ENCODE data around the gene LIN9. TPM values are rescaled to one million over a fixed set of nuclear protein-coding genes. Genes with fewer than 3 reads are reported as not detected.

LIN9 gene
- total and polyA plus RNA-seq, 7 donors, result 1.1 to 2.6 (median 1.6) TPM

- no peaks in the 10 kb centered on the region for H3K27me3 ChIP-seq (ENCODE audit: insufficient read depth in 3 of 3, low read length in 2 of 3)
- intact Hi-C loops (cut with DNase I), result no loop called here
Measured at GRCh38 chr1:226233293-226233692, 75.7 kb downstream of the LIN9 start.

GRCh38 chr1:226226601-226227000, 82.4 kb downstream of the LIN9 start:
- no peak for TF ChIP-seq CTCF (IDR thresholded peaks at IDR 0.05)
- DNase-seq (no peak), ATAC-seq (no peak)
- H3K27me3 ChIP-seq (ENCODE audit: insufficient read depth in 3 of 3, low read length in 2 of 3), result peaks cover 0 to 39% (median 10%) of the 10 kb centered on the region in 3 donors
- no peak overlapping the region for H3K4me3 ChIP-seq
- H3K36me3 ChIP-seq (ENCODE audit: insufficient read depth in 1 of 2, low read depth in 1 of 2), result peaks cover 2 to 9% of the 10 kb centered on the region in 2 donors
- 87 to 94% (median 91%) methylated on average over 3 of the region's 3 CpGs for WGBS, 3 donors
- H3K27ac ChIP-seq, result no peak overlapping the region
- no peaks in the 10 kb centered on the region for H3K4me1 ChIP-seq
- intact Hi-C loops (cut with DNase I), result no loop called here
- H3K9me3 ChIP-seq, result no peaks in the 10 kb centered on the region

More at GRCh38 chr1:226233293-226233692, 75.7 kb downstream of the LIN9 start:
- Histone ChIP-seq H3K36me3 (ENCODE audit: insufficient read depth in 1 of 2, low read depth in 1 of 2) (peaks cover 0 to 36% of the 10 kb centered on the region in 2 donors), H3K9me3 (no peaks in the 10 kb centered on the region), H3K4me1 (no peaks in the 10 kb centered on the region), H3K27ac (no peak overlapping the region), H3K4me3 (no peak overlapping the region)
- 81 to 87% (median 81%) methylated on average over 6 of the region's 6 CpGs for WGBS, 3 donors
- no peak for TF ChIP-seq CTCF (IDR thresholded peaks at IDR 0.05)
- DNase-seq, result no peak
- ATAC-seq, result no peak

GRCh38 chr1:226223786-226224244, 85.1 kb downstream of the LIN9 start:
- no peak for ATAC-seq
- intact Hi-C loops (cut with DNase I), result no loop called here

GRCh38 chr1:226223157-226223785, 85.7 kb downstream of the LIN9 start, which contains the start of gene MIXL1:
Gene MIXL1, plus strand, starts transcription at chr1:226223664. Its CDS starts 18 bp downstream, at chr1:226223682.
- Histone ChIP-seq H3K36me3 (ENCODE audit: insufficient read depth in 1 of 2, low read depth in 1 of 2) (peaks cover 0 to 2% of the 10 kb centered on the region in 2 donors), H3K4me3 (peak within 1 kb of the TSS; percentile 53), H3K27ac (no peak within 1 kb of the TSS), H3K27me3 (ENCODE audit: insufficient read depth in 3 of 3, low read length in 2 of 3) (peaks cover 0 to 39% (median 10%) of the 10 kb centered on the region in 3 donors), H3K4me1 (no peaks in the 10 kb centered on the region), H3K9me3 (no peaks in the 10 kb centered on the region)
- WGBS, 3 donors, result 5 to 17% (median 10%) methylated on average over 21 to 62 of the region's 62 CpGs
- intact Hi-C loops (cut with DNase I), result no loop called here
- TF ChIP-seq CTCF (IDR thresholded peaks at IDR 0.05), result no peak
- ATAC-seq, result peak in 1 of 4 donors; percentile 40
- no peak for DNase-seq

More at GRCh38 chr1:226223786-226224244, 85.1 kb downstream of the LIN9 start:
- H3K9me3 ChIP-seq, result no peaks in the 10 kb centered on the region
- no peaks in the 10 kb centered on the region for H3K4me1 ChIP-seq
- no peak for TF ChIP-seq CTCF (IDR thresholded peaks at IDR 0.05)
- peaks cover 0 to 39% (median 10%) of the 10 kb centered on the region in 3 donors for H3K27me3 ChIP-seq (ENCODE audit: insufficient read depth in 3 of 3, low read length in 2 of 3)
- DNase-seq, result no peak
- peak overlapping the region; percentile 53 for H3K4me3 ChIP-seq
- no peak overlapping the region for H3K27ac ChIP-seq
- WGBS, 3 donors, result 1 to 2% (median 1%) methylated on average over 34 to 55 of the region's 55 CpGs
- peaks cover 0 to 2% of the 10 kb centered on the region in 2 donors for H3K36me3 ChIP-seq (ENCODE audit: insufficient read depth in 1 of 2, low read depth in 1 of 2)
